Stimulated activated CD8-positive, alpha-beta memory T cell treated with anti-CD3 and anti-CD28 coated beads, Interleukin-12 subunit alpha, Interleukin-12 subunit beta, amount 100 ng/mL, for 24 hours (primary cell): ENCODE data around the gene NALF2.
A peak's percentile ranks its signal among the peaks of the same experiment; 100 is the strongest.

Experiments used
- DNase-seq: peaks from one replicate; pipeline ENCODE4 v3.0.0-alpha.2; 2020; ENCODE audit errors: extremely low read depth

NALF2 gene

DNA sequence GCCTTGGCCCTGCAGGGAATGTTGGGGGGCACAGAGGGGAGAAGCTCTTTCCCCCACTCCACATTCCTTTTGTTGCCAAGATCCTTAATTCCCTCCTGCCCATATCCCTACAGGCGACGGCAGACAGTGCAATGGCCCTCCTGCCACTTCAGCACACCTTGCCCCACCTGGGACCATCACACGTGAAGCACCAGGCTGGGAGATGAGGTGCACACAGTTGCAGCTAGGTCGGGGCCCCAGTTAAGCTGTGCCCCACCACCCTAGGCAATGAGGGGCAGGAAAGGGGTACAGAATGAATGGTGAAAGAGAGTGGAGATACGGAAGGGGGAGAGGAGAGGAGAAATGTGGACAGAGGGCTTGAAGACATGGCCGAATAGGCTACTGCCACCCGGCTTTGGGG is 26.2 kb downstream of the NALF2 start:
- DNase-seq = no peak

DNA sequence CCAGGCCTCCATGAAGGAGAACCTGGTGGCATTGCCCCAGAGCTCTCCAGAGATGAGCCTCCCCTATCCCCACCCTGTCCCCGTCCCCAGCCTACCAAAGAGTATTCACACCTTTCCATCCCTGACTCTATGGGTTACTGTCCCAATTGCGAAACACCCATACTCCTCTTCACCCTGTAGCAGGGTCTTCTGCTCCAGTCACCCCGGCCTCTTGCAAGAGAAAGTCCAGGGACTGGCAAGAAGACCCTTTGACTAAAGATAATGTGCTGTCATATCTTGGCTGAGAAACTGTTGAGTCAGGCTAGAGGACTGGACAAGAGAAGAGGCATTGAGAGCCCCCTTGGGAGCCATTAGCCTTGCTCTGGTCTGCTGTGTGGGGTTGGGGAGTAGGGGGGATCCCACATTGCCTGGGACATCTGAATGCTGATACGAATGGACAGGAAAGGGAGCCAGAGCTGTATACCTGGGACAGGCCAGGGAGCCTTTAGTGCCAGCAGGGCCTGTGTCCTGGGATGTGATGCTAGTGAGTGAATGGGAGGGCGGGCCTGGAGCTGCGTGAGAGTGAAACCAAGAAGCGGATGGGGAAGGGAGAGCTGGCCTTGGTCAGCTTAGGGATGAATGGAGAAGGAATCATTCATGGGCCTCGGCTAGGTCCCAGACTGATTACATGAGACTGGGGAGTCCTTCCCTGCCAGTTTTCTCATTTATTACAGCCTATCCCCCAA is 27.1 kb downstream of the NALF2 start:
- DNase-seq = no peak

DNA sequence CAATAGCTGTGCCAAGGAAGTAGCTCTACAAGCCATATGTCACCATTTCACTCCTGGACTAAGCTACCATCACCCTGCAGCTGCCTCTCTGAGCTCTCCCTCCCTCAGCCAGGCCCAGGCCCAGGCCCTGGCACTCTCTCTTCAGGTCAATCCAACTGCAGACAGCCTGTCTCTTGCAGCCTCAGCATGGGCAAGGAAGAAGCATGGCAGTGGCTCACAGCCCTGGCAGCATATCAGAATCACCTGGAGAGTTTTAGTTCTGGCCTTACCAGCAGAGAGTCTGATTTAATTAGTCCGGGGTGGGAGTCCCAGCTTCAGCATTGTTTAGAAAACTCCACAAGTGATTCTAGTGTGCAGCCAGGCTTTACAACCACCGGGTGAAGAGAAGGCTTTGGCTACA is 31.5 kb downstream of the NALF2 start:
- no peak for DNase-seq

DNA sequence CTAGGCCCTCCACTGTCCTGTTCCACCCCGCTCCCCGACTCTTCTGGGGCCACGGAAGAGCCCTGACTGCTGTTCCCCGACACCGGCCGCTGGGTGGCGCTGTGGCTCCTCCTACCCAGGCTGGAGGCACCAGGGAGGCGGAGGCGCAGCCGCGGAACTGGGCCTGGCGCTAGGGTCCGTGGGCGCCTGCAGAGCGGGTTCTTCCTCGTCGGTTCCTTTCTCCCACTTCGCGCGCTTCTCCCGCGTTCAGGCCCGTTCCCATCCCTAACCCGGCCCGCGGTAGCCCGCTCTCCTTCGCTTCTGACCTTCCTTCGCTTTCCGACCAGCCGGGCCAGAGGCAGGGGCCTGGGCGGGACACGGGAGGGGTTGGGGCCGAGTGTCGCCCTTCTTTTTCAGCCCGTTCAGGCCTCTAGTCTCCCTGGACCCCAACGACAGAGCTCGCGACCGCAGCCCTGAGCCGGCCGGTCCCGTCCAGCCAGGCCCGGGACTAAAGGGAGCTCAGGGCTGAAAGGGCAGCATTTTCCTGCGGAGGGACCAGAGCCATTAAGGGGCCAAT is 34.3 kb downstream of the NALF2 start:
- DNase-seq = peak; percentile 21

DNA sequence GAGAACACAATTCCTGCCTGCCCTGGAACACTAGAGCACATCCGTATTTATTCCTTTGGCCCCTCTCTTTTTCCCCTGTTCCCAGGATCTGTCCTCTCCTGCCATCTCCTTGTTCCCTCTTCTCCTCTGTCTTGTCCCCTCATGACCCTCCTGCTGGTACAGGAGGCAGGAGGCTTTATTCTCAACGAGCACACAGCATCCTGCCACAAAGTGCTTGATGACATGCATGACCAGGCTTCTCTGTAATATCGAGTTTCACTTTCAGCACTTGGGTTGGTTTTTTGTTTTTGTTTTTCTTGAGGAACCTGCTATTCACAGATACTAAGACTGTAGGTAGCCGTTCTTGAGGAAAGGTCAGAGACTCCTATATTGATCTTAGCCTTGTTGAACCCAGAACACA is 35.3 kb downstream of the NALF2 start:
- DNase-seq = no peak

DNA sequence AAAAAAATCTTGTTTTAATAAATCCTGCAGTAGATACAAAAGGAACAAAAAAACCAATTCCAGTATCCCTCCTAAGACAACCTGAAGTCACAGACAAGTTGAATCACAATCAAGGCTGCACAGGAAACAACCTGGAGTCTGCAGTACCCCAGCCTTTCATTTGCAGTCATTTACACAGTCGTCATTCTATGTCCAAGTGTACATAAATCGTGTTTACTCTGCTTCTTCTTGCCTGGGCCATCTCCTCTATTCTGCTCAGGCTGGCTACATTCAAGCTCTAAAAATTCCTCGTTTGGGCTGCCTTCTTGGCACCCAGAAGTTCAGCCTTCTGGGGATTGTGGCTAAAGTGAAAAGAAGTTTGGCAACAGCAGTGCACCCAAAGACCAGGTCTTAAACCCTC is 37.8 kb downstream of the NALF2 start:
- no peak for DNase-seq

DNA sequence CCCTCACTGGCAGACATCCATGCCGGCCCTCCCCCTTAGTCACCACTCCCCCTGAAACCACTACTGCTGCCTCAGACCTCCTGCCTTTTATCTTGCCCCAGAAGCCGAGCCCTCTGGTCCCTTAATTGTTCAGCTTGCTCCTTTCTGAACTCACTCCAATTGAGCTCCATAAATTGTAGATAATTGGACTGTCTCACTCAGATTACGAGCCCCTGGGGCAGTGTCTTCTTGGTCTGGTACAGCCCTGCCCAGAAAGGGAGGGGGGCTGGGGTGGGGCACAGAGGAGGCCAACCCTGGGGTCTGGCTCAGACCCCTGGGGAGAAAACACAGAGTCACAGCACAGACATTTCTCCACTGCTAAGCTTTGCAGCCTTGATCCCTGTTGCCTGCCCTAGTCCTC is 39.4 kb downstream of the NALF2 start:
- DNase-seq = no peak

DNA sequence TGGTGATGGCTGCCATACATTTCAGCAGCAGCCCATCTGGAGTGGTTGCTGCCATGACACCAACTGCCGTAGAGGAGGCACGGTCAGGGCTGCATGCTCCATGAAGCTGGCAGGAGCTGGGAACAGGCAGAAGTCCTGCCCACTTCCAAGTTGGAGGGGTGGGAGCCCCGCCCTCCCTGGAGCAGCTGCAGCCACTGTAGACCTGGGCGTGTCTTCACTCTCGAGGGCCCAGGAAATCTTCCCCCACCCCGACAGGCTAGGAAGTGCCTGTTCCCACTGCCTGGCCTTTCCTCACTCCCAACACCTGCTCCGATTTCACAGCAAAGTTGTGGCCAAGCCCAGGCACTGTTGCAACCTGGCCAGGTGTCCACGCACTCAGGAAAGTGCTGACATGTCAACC is 42.3 kb downstream of the NALF2 start:
- DNase-seq = no peak

DNA sequence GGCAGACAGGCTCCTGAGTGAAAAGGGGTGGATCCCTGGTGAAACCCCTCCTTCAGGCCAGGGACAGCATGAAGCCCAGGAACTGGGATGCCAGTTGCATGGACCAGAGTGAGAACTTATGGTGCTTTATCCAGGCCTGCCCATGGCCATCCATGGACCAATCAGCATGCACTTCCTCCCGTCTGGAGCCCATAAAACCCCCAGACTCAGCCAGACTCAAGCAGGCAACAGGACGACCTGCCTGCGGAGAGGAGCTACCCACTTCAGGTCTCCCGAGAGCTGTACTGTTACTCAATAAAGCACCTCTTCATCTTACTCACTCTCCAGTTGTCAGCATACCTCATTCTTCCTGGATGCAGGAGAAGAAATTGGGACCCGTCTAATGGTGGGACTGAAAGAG is 42.9 kb downstream of the NALF2 start:
- no peak for DNase-seq

DNA sequence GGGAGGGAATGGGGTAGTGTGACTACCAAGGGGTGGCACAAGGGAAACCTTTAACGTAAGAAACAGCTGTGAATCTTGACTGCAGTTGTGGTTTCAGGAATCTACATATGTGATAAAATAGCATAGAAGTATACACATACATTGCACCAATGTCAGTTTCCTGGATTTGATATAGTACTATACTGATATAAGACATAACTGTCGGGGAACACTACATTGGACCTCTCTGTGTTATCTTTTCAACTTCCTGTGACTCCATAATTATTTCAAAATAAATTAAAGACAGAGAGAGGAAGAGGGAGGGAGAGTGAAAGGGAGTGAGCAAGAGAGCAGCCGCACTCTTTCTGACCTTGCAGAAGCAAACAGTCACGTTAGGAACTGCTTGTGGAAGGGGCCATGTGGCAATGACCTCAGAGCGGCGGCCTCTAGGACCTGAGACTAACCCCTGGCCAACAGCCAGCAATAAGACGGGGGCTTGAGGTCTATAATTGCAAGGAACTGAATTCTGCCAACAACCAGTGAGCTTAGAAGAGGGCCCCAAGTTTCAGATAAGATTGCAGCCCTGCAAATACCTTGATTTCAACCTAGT is 47.4 kb downstream of the NALF2 start:
- DNase-seq = no peak

DNA sequence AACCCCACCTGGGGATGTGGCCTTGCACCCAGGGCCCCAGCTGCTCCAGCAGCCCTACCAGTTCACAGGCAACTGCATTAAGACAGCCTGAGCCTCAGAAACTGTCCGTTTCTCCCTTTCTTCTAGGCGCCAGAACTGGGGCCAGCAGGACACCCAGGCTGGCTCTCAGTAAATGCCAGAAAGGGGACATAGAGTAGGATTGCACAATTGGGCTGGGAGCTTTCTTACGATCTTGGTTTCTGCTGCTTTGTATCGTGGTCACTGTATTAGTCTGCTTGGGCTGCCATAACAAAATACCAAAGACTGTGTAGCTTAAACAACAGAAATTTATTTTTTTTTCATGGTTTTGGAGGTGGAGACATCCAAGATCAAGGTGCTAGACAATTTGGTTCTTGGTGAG is 48.4 kb downstream of the NALF2 start:
- DNase-seq = no peak
